GM12865 (cell line): Measurements from ENCODE around the gene ANKDD1A.

Source experiments
- DNase-seq: peaks from one replicate; pipeline ENCODE4 v3.0.0; 2010; ENCODE audit warnings: low read depth
- H3K4me3 ChIP-seq: 2 replicates; pipeline ENCODE4 v1.5.1; 2011; ENCODE audit warnings: mild to moderate bottlenecking, low read depth, low read length, control low read depth
- CTCF ChIP-seq: IDR thresholded peaks from 2 replicates; pipeline ENCODE4 v1.5.1; 2011; ENCODE audit warnings: low read length, control low read depth, low read depth, inconsistent platforms; ENCODE audit not compliant: insufficient read depth; ENCODE audit errors: missing control alignments

The ANKDD1A gene

GRCh38 chr15:64907991-64908390 is 3.7 kb upstream of the ANKDD1A start:
- TF ChIP-seq CTCF: no peak
- no peak for DNase-seq

GRCh38 chr15:64909546-64909945 is 2.2 kb upstream of the ANKDD1A start:
- no peak for TF ChIP-seq CTCF
- no peak overlapping the region for H3K4me3 ChIP-seq
- DNase-seq: no peak

More at GRCh38 chr15:64907991-64908390, 3.7 kb upstream of the ANKDD1A start:
- no peak overlapping the region for H3K4me3 ChIP-seq

- no peak for DNase-seq
- H3K4me3 ChIP-seq: no peak overlapping the region
- no peak for TF ChIP-seq CTCF
Observed at GRCh38 chr15:64912379-64913325, 950 bp downstream of the ANKDD1A start.

GRCh38 chr15:64915518-64916227 is 4.0 kb downstream of the ANKDD1A start:
- no peak overlapping the region for H3K4me3 ChIP-seq
- DNase-seq: no peak
- no peak for TF ChIP-seq CTCF

- H3K4me3 ChIP-seq: no peak overlapping the region
- no peak for DNase-seq
- no peak for TF ChIP-seq CTCF
Observed at GRCh38 chr15:64916365-64916764, 4.7 kb downstream of the ANKDD1A start.

GRCh38 chr15:64917211-64917610 is 5.5 kb downstream of the ANKDD1A start:
- no peak overlapping the region for H3K4me3 ChIP-seq
- TF ChIP-seq CTCF: no peak
- no peak for DNase-seq
